Measurements from ENCODE around the gene ATP6V1B1.

The ATP6V1B1 gene

GRCh38 chr2:70935468-70936164 is at the start of gene ATP6V1B1:
Gene ATP6V1B1 (plus strand): TSS chr2:70935900. CDS start chr2:70935955, 55 bp downstream.
- DNase-seq (ENCODE audit: low spot score) = no peak

GRCh38 chr2:70886541-70886987 is 49.1 kb upstream of the ATP6V1B1 start:
- DNase-seq (ENCODE audit: low spot score) = no peak

- DNase-seq (ENCODE audit: low spot score) = no peak
These were observed 48.5 kb upstream of the ATP6V1B1 start for GRCh38 chr2:70887208-70887549.

GRCh38 chr2:70887550-70888246 is 48.0 kb upstream of the ATP6V1B1 start:
- no peak for DNase-seq (ENCODE audit: low spot score)

- no peak for DNase-seq (ENCODE audit: low spot score)
These were observed 47.3 kb upstream of the ATP6V1B1 start for GRCh38 chr2:70888366-70888922.

GRCh38 chr2:70888923-70889715 is 46.6 kb upstream of the ATP6V1B1 start:
- DNase-seq (ENCODE audit: low spot score) = no peak

- DNase-seq (ENCODE audit: low spot score) = no peak
These were observed 46.0 kb upstream of the ATP6V1B1 start for GRCh38 chr2:70889716-70890037.

- DNase-seq (ENCODE audit: low spot score) = no peak
These were observed 45.1 kb upstream of the ATP6V1B1 start for GRCh38 chr2:70890469-70891065.

- DNase-seq (ENCODE audit: low spot score) = no peak
These were observed 43.9 kb upstream of the ATP6V1B1 start for GRCh38 chr2:70891572-70892357.

GRCh38 chr2:70892750-70893149 is 43.0 kb upstream of the ATP6V1B1 start:
- no peak for DNase-seq (ENCODE audit: low spot score)

- no peak for DNase-seq (ENCODE audit: low spot score)
These were observed 42.5 kb upstream of the ATP6V1B1 start for GRCh38 chr2:70893186-70893585.

- no peak for DNase-seq (ENCODE audit: low spot score)
These were observed 40.9 kb upstream of the ATP6V1B1 start for GRCh38 chr2:70894765-70895164.

GRCh38 chr2:70895249-70895648 is 40.5 kb upstream of the ATP6V1B1 start:
- no peak for DNase-seq (ENCODE audit: low spot score)

GRCh38 chr2:70895998-70896764 is 39.5 kb upstream of the ATP6V1B1 start:
- no peak for DNase-seq (ENCODE audit: low spot score)

- DNase-seq (ENCODE audit: low spot score) = no peak
These were observed 38.9 kb upstream of the ATP6V1B1 start for GRCh38 chr2:70896765-70897202.

GRCh38 chr2:70897203-70897976 is 38.3 kb upstream of the ATP6V1B1 start:
- no peak for DNase-seq (ENCODE audit: low spot score)

- DNase-seq (ENCODE audit: low spot score) = no peak
These were observed 37.8 kb upstream of the ATP6V1B1 start for GRCh38 chr2:70897977-70898226.

GRCh38 chr2:70898363-70899240 is 37.1 kb upstream of the ATP6V1B1 start:
- DNase-seq (ENCODE audit: low spot score) = no peak

Data from hematopoietic multipotent progenitor cell treated with erythropoietin and hydrocortisone succinate and interleukin-3 and kit ligand, for 17 days (in vitro differentiated cells).